Mucosa of descending colon (tissue), 3 donors: Measurements from ENCODE around the gene RIN3. TPM values are rescaled to one million over a fixed set of nuclear protein-coding genes. Genes with fewer than 3 reads are reported as not detected.
A peak's percentile ranks its signal among the peaks of the same experiment; 100 is the strongest.

Experiments used
- ATAC-seq: fragments of 200-7000 bp; cut with Tn5 transposase; one replicate; pipeline ENCODE4 v1.9.1; 2020; ENCODE audit warnings: mild to moderate bottlenecking, moderate library complexity
- DNase-seq, 3 donors: peaks; one replicate each; pipeline ENCODE4 v3.0.0-alpha.2; 2020
- H3K36me3 ChIP-seq: fragments of 200-600 bp; one replicate; pipeline ENCODE4 v1.8.0; 2021; ENCODE audit warnings: low read depth, mild to moderate bottlenecking
- H3K4me1 ChIP-seq: fragments of 200-600 bp; one replicate; pipeline ENCODE4 v1.8.0; 2021; ENCODE audit warnings: low read depth, mild to moderate bottlenecking
- H3K4me3 ChIP-seq: fragments of 200-600 bp; one replicate; pipeline ENCODE4 v1.8.0; 2021; ENCODE audit warnings: mild to moderate bottlenecking
- H3K9me3 ChIP-seq: fragments of 200-600 bp; one replicate; pipeline ENCODE4 v1.8.0; 2021; ENCODE audit warnings: mild to moderate bottlenecking
- intact Hi-C, 2 donors: fragments of 100-400 bp; cut with DNase I in 1 of 2; cut with micrococcal nuclease in 1 of 2; formaldehyde crosslinking; loops; one replicate each; pipeline versions ENCODE4 v1.11.0 to v1.11.1; 2022; cut with DNase I, micrococcal nuclease
- total RNA-seq, 3 donors: library from RNA; stranded (reverse); fragmentation: NEBNext Ultra II Directional in 2 of 3; extraction: Animal tissue kit (Norgen Biotek cat#: 25700) in 2 of 3; gene quantifications; one replicate each; pipeline versions ENCODE4 v1.2.1 to v1.2.4, GENCODE V29; 2021 to 2023
- TF ChIP-seq, protein P1 (sequence below): fragments of 200-600 bp; IDR thresholded peaks from one replicate; pipeline ENCODE4 v1.8.0; 2022; ENCODE audit warnings: antibody characterized with exemption, mild to moderate bottlenecking
- donor health status: DM: no; HTN: no; CAD: no; lungs with moderate emphysema.
- donor health status: DM: no; HTN: no; CAD: no.
- donor health status: DM: no; HTN: yes; CAD: no.

Gene RIN3
- total RNA-seq, 3 donors from 2014 or later: 26.2 to 51.0 (median 32.9) TPM

DNA sequence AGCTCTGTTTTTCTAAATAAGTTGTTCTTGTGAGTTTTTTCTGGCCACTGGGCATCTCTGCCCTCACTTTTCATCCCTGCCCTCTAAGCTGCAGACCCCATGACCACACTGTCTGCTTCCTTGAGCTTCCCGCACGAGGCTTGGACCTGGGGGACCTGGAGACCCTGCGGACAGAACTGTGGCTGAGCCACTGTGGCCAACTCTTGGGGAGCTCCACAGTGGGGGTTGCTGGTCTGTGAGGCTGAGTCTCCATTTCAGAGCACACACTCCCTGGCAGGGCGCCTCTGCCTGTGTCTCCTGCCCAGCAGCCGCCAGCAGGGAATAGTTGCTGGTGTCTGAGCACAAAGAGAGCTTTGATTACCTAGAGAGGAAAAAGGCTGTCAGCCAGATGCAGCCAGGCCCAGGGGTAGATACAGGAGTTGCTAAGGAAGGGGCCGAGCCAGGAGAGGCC, 13.1 kb upstream of the RIN3 start:
- ATAC-seq (peak; percentile 6), DNase-seq (no peak)
- Histone ChIP-seq H3K9me3 (no peaks in the 10 kb centered on the region), H3K4me1 (no peaks in the 10 kb centered on the region), H3K4me3 (no peak overlapping the region), H3K36me3 (no peaks in the 10 kb centered on the region)
- TF ChIP-seq, protein P1, sequence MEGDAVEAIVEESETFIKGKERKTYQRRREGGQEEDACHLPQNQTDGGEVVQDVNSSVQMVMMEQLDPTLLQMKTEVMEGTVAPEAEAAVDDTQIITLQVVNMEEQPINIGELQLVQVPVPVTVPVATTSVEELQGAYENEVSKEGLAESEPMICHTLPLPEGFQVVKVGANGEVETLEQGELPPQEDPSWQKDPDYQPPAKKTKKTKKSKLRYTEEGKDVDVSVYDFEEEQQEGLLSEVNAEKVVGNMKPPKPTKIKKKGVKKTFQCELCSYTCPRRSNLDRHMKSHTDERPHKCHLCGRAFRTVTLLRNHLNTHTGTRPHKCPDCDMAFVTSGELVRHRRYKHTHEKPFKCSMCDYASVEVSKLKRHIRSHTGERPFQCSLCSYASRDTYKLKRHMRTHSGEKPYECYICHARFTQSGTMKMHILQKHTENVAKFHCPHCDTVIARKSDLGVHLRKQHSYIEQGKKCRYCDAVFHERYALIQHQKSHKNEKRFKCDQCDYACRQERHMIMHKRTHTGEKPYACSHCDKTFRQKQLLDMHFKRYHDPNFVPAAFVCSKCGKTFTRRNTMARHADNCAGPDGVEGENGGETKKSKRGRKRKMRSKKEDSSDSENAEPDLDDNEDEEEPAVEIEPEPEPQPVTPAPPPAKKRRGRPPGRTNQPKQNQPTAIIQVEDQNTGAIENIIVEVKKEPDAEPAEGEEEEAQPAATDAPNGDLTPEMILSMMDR: no peak
- intact Hi-C loops: no loop called here

DNA sequence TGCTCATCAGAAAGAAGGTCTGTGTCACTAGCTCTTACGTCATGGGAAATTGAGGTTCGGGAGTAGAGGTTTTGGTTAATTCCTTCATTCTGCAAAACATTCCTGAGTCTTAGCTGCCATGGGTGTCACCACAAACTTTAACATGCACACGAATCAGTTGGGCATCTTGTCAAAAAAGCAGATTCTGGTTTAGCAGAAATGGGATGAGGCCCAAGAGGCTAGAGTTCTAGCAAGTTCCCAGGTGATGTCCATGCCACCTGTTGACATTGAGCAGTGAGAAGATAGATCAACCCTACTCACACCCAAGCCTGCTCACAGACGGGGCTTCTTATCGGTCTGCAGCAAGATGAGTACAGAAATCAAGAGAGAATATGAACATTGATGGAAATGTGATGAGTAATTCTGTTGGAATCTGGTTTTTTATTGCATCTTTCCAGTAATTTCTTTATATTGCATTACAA, 11.7 kb upstream of the RIN3 start:
- Histone ChIP-seq H3K9me3 (no peaks in the 10 kb centered on the region), H3K4me1 (peaks cover 5% of the 10 kb centered on the region), H3K4me3 (no peak overlapping the region), H3K36me3 (no peaks in the 10 kb centered on the region)
- TF ChIP-seq, protein P1: no peak
- intact Hi-C loops: no loop called here
- DNase-seq (no peak), ATAC-seq (no peak)

DNA sequence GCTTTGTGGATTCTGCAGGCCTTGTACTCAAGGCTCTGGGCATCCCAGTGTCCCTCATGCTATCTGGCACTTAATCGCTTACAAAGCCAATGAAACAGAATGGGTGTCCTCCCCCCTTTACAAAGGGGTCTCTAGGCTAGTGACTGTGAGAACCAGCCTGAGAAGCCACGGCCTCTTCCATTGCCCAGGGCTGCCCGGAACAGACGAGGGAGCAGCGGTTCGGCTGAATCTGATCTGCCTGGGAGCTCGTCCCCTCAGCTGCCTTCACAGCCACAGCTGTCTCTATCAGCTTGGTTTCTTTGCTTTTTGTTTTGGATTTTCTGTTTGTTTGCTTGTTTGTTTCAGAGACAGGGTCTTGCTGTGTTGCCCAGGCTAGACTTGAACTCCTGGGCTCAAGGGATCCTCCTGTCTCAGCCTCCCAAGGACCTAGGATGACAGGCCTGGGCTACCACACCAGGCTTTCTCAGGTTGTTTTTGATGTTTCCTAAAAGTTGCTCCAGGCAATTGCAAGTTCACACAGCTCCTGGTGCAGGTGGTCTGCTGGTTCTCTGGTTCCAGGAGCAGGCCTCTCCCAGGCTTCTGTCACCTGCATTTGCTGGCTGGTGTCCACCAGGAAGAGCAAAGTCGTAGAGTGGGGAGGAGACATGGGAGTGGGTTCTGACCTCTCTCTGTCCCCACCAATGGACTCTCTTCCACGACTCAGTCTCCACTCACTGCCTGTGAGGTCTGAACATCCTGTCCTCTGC, 10.9 kb upstream of the RIN3 start:
- H3K36me3 ChIP-seq: no peaks in the 10 kb centered on the region
- DNase-seq (no peak), ATAC-seq (no peak)
- H3K9me3 ChIP-seq: no peaks in the 10 kb centered on the region
- peaks cover 6% of the 10 kb centered on the region for H3K4me1 ChIP-seq
- intact Hi-C loops: no loop called here
- H3K4me3 ChIP-seq: no peak overlapping the region
- TF ChIP-seq, protein P1: no peak

DNA sequence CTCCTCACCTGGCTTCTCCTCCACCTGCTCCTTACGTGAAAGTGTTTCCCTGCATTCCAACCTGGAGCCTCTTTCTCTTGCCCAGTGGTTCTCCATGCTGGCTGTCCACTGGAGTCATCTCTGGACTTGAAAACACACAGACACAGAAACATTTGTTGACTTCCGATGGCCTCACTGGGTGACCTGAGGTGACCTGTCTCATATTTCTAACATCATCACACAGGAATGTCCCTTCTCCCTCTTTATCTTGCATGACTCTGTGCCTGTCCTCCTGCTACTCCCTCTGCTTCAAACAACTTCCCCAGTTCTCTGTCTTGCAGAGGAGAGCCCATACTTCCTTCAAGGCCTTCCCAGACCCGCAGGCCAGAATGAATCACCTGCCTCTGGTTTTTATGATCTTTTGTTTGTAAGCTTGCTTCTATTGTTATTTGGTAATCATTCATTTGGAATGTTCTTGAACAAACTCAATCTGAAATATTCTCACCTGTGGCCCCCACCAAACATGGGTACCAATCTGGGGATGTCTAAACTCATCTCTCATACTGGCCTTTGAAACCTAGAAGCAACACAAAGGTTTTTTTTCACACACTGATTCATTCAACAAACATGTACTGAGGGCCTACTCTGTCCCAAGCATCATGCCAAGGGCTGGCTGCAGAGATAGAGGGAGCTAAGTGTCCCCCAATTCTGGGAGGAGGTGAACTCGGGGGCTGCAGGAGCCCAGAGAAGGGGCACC, 9.7 kb upstream of the RIN3 start:
- Histone ChIP-seq H3K9me3 (no peaks in the 10 kb centered on the region), H3K4me3 (no peak overlapping the region), H3K36me3 (no peaks in the 10 kb centered on the region), H3K4me1 (peaks cover 6% of the 10 kb centered on the region)
- DNase-seq (peak in 1 of 3 donors; percentile 16), ATAC-seq (peak; percentile 55)
- TF ChIP-seq, protein P1: no peak
- intact Hi-C loops: no loop called here

DNA sequence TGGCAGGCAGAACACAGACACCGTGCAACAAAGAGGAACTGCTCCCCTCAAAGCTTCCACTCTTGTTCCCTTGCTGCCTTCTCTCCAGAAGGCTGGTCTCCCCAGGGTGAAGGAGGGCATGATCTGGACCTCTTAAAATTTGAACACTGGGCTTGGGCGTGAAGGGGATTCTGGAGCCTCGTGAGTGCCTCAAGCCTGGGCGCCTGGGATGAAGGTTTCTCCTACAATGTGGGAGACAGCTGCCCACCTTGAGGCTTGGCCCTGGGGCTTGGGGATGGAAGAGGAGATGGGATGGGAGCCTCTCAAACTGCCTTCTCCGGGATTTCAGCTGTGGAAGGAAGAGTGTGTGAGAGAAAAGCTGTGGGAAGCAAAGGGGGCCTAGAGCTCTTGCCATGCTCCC, 7.8 kb upstream of the RIN3 start:
- Histone ChIP-seq H3K36me3 (no peaks in the 10 kb centered on the region), H3K9me3 (no peaks in the 10 kb centered on the region), H3K4me3 (no peak overlapping the region), H3K4me1 (peaks cover 6% of the 10 kb centered on the region)
- TF ChIP-seq, protein P1: no peak
- ATAC-seq (no peak), DNase-seq (no peak)
- intact Hi-C loops: no loop called here
